OCI-M1 (cell line): Measurements from ENCODE around the gene WDFY4.

Experiments used
- DNase-seq: peaks from one replicate; lab custom pipeline; 2025; lab: John Stamatoyannopoulos, UW

WDFY4 gene

DNA sequence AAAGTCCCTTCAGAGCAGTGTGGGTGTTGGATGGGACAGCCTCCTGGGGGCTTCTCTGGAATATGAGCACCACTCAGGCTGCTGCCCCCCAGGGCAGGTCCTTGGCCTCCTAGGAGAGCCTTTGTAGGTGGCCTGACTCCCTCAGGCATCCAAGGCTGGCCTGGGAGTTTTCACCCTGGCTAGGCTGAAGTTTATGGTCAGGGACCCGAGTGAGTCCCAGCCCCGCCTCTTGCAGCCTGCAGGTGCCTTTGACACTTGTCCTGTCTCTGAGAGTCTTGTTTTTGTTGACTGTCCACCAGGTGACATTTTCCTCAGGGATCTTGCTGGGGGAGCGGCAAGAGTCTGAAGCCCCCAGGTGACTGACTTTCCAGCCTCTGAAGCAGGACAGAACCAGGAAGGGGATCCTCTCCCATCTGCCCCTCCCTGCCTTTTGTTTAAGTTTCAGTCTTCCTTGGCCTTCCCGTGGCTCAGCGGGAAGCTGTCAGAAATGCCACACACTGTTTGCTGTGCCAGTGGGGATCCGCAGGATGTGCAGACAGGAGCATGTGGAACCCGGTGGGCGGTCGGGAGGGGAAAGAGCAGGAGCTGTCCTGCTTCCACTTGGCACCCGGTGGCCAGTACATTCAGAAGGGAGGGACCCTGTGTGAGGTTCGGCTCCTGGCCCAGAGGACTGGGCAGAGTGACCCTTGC is 195.5 kb downstream of the WDFY4 start:
- DNase-seq: no peak

GRCh38 chr10:48881937-48882336 is 197.3 kb downstream of the WDFY4 start:
- no peak for DNase-seq

DNA sequence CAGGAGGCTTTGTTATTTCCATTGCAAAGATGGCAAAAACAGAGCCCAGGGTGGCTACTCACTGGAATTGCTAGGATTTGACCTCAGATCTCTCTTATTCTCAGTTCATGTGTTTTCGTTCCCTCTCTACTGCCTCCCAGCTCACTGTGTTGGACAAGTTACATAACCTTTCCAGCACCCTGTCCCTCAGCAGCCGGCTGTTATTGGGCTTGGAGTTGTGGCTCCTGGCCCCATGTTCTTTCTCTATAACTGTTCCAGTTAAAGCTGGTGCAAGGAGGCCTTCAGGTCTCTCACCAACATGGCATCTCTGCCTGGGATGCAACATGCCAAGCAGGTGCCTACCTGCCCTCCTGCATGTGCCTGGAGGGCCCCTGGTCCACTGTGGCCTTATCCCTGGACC is 198.2 kb downstream of the WDFY4 start:
- DNase-seq: no peak

DNA sequence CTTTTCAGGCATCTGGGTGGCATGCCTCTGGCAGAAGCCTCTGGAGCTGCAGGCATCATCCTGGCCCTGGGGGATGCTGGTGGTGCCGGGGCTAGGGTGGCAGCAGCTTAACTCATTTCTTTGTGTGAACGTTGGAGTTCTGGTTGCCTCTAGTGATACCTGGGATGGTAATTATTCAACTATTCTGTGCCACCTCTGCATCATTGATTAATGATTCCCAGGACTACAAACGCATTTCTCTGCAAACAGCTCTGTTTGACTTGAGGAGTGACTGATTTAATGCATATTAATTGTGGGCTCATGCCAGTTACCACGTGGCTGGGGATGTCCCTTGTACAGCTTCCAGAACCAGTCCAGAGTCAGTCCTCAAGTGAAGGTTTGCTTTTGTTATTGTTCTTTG is 199.0 kb downstream of the WDFY4 start:
- no peak for DNase-seq

GRCh38 chr10:48884179-48885045 is 199.7 kb downstream of the WDFY4 start:
- no peak for DNase-seq

DNA sequence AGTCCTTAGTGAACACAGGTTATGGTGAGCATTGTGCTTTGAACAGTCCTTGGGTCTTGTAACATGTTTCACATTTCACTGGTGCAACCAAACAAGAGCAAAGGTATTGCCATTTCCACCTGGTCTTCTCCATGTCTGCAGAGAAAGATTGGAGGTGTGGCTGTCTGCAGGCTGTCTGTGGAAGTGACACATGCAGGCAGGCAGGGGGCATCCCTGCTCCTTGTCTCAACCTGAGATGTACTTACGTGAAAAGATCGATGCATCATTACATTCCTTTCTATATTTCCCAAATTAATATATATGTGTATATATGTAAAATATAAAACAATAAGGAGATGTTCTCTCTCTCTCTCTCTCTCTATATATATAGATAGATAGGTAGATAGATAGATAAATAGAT is 200.7 kb downstream of the WDFY4 start:
- DNase-seq: peak; percentile 23

DNA sequence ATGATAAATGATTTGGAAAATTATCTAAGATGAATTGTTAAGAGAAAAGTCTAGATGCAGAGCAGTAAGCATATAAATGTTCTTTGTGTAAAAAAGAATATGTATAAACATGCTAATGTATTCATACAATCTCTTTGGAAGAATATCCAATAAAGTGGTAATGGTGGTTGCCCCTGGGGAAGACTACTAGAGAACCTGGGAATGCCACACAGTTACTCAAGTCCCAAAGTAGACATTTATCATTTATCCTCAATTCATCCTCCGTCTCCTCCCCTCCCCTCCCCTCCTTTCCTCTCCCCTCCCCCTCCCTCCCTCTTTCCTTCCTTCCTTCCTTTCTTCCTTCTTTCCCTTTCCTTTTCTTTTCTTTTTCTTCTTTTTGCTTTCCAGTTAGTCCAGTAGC is 203.3 kb downstream of the WDFY4 start:
- DNase-seq: no peak

DNA sequence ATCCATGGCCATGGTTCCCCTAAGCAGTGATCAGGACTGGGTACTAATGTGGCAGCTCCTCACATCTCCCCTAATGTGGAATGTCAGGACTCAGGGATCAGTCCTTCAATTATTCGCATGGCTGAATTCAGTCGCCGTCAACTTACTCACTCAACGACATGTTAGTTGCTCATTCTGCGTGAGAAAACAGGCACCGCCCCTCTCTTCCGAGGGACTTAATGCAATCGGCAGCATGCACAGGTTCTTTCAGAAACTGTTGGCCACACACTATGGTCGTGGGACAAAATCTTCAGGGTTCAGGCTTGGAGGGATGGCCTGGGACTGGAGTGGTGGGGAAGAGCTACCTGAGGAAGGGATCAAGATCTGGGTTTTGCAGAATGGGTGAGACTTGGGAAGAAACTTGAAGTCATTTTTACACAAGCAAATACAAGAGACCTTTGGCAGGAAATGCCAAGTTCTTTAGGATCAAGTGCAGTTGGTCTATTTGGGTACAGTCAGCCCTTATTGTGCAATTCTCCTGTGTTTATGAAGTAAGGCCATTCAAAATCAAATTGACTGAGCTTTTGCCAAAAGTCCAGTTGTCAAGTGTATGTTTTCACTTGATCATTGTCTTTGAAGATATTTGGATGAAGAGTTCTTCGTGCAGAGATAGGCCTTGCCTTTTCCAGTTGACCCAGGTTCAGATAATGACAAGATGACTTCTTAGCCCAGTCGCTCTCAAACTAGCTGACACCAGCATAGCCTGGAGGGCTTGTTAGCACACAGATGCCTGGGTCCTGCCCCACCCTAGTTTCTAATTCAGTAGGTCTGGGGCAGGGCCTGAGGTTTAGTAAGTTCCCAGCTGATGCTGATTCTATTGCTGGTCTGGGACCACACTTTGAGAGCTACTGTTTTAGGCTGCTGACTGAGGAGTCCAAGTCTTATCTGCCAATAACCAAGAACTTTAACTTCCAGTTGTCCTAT is 206.5 kb downstream of the WDFY4 start:
- DNase-seq: no peak

DNA sequence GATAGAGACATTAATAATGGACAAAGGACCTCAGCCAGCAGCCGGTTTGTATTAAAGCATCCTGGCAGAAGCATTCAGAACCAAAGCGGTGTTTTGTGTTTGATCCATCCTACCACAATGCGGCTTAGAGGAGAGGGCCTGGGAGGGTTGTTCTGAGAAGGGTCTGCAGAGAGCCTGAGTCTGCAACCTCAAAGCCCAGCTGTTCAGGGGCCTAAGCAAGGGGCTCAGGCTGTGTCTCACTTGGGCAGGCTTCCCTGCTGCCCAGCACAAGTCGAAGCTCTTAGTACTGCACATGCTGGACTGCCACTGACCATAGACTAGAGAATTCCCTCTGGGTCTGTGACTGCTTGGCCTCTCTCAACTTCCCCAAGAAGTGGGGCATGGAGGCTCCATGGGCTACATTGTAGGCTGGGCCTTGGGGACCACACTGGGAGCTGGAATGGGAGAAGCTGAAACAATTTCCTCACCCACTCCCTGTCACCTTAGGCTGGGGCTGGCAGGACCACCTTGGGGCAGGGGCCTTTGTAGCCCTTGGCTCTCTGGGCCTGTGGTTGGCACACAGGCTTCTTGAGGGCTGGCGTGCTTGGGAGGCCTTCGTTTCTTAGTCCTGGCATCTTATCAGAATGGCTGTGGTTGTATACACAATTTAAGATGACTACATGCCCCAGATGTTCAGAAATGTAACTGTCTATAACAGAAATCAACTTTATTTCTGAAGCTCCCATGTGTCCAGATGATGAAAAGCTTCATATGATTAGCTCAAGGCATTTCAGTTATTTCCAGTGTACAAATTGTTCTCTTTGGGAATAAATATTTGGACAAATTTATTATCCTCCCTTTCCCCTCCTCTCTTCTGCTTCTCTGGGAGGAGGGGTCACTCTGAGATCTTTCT is 210.5 kb downstream of the WDFY4 start:
- DNase-seq: no peak

- DNase-seq: no peak
Measured at GRCh38 chr10:48895803-48896195, 211.1 kb downstream of the WDFY4 start.

GRCh38 chr10:48896756-48897440 is 212.2 kb downstream of the WDFY4 start:
- DNase-seq: no peak

DNA sequence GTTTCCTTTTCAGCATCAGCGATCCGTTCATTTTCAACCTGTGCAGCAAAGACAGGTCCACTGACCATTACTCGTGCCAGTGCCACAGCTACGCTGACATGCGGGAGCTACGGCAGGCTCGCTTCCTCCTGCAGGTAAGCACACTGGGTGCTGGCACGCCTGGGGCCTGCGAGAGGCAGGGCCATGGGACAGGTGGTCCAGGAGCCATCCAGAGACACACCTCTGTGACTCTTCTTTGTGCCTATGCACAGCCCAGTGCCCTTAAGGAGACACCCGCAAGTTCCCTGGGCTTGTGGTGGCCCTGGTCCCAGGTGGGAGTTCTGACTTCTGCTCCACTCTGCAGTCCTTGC is 212.7 kb downstream of the WDFY4 start:
- no peak for DNase-seq

GRCh38 chr10:48898426-48898825 is 213.8 kb downstream of the WDFY4 start:
- no peak for DNase-seq

DNA sequence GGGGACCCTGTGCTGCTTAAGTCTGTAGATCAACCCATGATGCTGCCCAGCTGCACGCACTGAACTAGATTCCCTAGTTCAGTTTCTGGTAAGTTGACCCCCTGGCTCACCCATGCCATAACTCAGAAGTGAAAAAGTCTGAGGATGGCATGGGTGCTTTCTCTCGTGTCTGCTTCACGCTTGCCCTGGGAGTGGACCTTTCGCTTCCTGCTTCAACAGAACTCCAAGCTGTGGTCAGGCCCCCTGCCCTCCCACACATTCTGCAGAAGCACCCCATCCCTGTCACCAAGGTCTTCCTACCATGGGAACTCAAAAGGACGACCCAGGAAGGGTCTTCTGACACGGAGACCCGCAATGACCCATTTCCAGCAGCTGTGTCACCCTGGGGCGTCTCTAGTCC is 215.1 kb downstream of the WDFY4 start:
- DNase-seq: no peak

GRCh38 chr10:48900371-48900801 is 215.7 kb downstream of the WDFY4 start:
- DNase-seq: no peak

DNA sequence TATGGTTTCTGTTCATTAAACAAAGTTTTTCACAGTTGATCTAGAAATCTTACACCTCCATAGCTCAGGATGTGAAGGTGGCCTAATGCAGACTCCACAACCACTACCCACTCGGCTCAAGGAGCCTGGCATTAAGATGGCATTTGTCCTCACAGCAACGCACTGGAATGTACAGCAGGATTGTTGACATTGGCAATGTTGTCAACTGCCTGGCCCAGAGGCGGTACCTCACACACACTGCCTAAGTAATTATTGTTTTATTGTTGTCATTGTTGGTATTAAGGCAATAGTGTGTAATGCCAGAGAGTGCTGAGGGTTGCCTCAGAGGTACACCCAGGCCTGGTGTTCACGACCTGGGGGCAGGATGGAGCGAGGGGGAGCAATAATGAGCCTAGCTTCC is 216.6 kb downstream of the WDFY4 start:
- DNase-seq: no peak

DNA sequence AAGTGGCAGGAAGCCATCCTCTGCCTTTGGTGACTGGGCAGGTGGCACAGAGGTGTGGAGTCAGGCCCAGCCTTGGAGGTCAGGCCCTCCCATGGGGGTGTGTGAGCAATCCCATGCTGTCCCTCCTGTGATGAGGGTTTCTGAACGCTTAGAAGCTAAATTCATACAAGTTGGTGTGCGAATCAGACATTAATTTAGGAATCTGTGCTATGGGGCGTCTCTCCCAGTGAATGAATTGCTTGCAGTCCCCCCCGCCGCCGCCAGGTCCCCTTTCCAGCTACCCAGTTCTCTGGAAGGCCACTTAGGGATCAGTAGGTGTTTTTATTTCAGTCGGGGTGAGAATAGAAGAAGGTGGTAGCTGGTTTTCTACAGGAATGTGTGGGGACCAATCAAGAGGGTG is 217.4 kb downstream of the WDFY4 start:
- DNase-seq: no peak

DNA sequence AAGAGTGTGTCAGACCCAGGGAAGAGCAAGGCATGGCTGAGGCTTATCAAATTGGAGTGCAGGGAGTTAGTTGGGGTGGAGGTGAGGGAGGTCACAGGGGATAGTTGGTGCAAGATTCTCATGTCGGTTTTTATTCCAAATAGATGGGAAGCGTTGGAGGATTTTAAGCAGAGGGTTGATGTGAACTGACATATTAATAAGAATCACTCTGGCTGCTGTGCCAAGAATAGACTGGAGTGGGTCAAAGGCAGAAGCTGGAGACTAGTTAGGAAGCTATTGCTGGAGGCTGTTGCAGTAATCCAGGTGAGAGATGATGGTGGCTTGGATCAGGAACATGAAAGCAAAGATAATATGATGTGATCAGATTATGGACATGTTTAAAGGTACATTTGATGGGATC is 218.5 kb downstream of the WDFY4 start:
- DNase-seq: no peak

DNA sequence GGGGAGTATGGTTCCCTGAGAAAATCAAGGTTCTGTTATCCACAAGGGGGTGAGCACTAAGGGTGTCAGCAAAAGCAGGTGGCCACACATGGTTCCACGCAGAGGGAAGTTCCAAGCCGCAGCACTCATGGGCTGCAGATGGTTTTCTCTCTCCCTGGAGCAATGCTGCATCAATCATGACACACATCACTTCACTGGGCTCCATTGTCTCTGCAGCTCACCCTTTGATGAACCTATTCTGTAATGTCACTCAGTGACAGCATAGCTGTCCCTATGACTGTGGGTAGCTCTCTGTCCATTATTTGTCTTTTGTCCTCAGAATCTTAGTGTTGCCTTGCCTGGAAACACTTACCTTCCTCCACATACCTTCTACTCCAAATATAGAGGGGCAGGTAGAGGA is 220.2 kb downstream of the WDFY4 start:
- DNase-seq: no peak

DNA sequence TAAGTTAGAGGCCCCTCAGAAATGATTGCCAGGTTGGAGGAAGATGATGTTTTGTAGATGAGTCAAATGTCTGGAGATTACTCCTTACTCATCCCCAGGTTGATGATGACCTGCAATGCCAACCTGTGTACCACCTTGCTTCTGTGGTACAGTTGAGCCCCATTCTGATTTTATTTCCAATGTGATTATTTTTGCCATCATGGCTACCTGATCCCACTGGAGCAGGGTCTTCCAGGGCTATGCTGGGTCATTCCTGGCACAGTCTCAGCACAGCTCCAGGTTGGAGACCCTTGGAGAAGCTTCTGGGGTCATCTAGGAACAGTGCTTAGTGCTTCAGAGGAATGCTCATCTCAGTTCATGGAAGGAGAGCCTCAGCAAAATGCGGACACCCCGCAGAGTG is 220.6 kb downstream of the WDFY4 start:
- DNase-seq: no peak

DNA sequence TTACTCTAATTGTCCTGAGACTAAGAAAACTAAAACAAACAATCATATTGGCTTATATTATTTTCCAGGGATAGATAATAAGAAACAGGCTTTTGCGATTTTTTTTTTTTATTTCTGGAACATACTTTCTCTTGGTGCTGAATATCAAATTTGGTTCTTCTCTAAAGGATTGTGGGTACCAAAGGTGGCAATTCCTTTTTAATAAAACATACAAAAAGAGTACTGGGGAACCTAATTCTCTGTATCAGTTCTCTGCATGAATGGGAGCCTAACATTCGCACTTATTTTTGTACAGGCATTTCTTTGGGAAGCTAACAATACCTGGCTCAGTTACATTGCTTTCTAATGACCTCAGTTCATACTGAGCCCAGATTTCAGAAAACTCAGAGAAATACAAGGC is 222.2 kb downstream of the WDFY4 start:
- no peak for DNase-seq
